GM12878 (cell line): ENCODE data around the gene NLN. TPM values are rescaled to one million over a fixed set of nuclear protein-coding genes. Genes with fewer than 3 reads are reported as not detected.

Experiments
- ATAC-seq: fragments of 200-7000 bp; cut with Tn5 transposase; 3 replicates; pipeline ENCODE4 v1.9.1; 2020; ENCODE audit warnings: mild to moderate bottlenecking, moderate library complexity
- BruUV-seq: library from RNA; stranded (reverse); fragments of 400-500 nt; replicated peaks from 2 replicates; lab custom pipeline; 2021; lab: Mats Ljungman, UMichigan
- CTCF ChIA-PET: fragments of 300-600 bp; sonication (Branson Sonifier 250); formaldehyde crosslinking; extraction: SDS; loops from one replicate; lab custom pipeline; 2021; ENCODE audit warnings: inconsistent platforms; lab: Yijun Ruan, JAX
- POLR2A ChIA-PET: fragments of 350-600 bp; formaldehyde crosslinking; extraction: SDS; loops from one replicate; lab custom pipeline; 2021; ENCODE audit warnings: inconsistent platforms; lab: Charles Lee
- RAD21 ChIA-PET: fragments of 300-600 bp; sonication (Branson Sonifier 250); formaldehyde crosslinking; loops from one replicate; lab custom pipeline; 2023; ENCODE audit warnings: antibody characterized with exemption; ENCODE audit not compliant: unreplicated experiment; lab: Charles Lee
- SMC1A ChIA-PET: fragments of 300-600 bp; sonication (Branson Sonifier 250); formaldehyde crosslinking; loops from one replicate; lab custom pipeline; 2023; ENCODE audit not compliant: unreplicated experiment, uncharacterized antibody; lab: Charles Lee
- DNase-seq: peaks from one replicate; pipeline ENCODE4 v3.0.0-alpha.2; 2011; ENCODE audit warnings: low read depth, low spot score
- FAIRE-seq: peaks from 3 replicates; lab custom pipeline; 2011; peaks lifted over from hg19 to GRCh38; lab: Jason Lieb, UNC
- H2AFZ ChIP-seq: 2 replicates; pipeline ENCODE4 v1.6.0; 2011; ENCODE audit warnings: low read depth, low read length, control low read depth; ENCODE audit not compliant: control insufficient read depth
- H3K27ac ChIP-seq: 2 replicates; pipeline ENCODE4 v1.5.1; 2011; ENCODE audit warnings: control low read depth; ENCODE audit not compliant: control insufficient read depth, insufficient read depth
- H3K27me3 ChIP-seq, 2 experiments: replicated peaks in 1 of 2; 2 replicates each; pipeline versions ENCODE4 v1.6.0 to v1.6.1; 2011; ENCODE audit warnings: low read length in 1 of 2; ENCODE audit not compliant: control insufficient read depth in 2 of 2, insufficient read depth in 2 of 2
- H3K36me3 ChIP-seq, 2 experiments: 2 replicates each; pipeline ENCODE4 v1.5.1; 2011; ENCODE audit warnings: low read length in 1 of 2; ENCODE audit not compliant: control insufficient read depth in 2 of 2, insufficient read depth in 2 of 2
- H3K4me1 ChIP-seq: 2 replicates; pipeline ENCODE4 v1.6.1; 2011; ENCODE audit warnings: mild to moderate bottlenecking, low read length, moderate library complexity, mixed read lengths; ENCODE audit not compliant: control insufficient read depth, insufficient read depth
- H3K4me2 ChIP-seq: 2 replicates; pipeline ENCODE4 v1.6.0; 2011; ENCODE audit warnings: control low read depth; ENCODE audit not compliant: control insufficient read depth, insufficient read depth
- H3K4me3 ChIP-seq: fragments of 200-600 bp; sonication (generic); 2 replicates; pipeline ENCODE4 v1.5.1; 2016
- H3K79me2 ChIP-seq: 2 replicates; pipeline ENCODE4 v1.6.0; 2011; ENCODE audit warnings: low read length; ENCODE audit not compliant: control insufficient read depth, insufficient read depth
- H3K9ac ChIP-seq: 2 replicates; pipeline ENCODE4 v1.8.0; 2011; ENCODE audit warnings: low read length, control low read depth, mixed read lengths; ENCODE audit not compliant: control insufficient read depth, insufficient read depth
- H3K9me3 ChIP-seq: replicated peaks from 3 replicates; pipeline ENCODE4 v1.5.1; 2011; ENCODE audit warnings: mild to moderate bottlenecking, low read length; ENCODE audit not compliant: control insufficient read depth, insufficient read depth
- H4K20me1 ChIP-seq: 2 replicates; pipeline ENCODE4 v1.6.0; 2011; ENCODE audit not compliant: control insufficient read depth, insufficient read depth
- BCL3 ChIP-seq: IDR thresholded peaks from 2 replicates; pipeline ENCODE4 v1.6.1; 2011; ENCODE audit warnings: borderline replicate concordance, low read depth, mild to moderate bottlenecking, moderate library complexity, low read length; ENCODE audit not compliant: insufficient read depth, poor library complexity, severe bottlenecking
- CHD4 ChIP-seq: fragments of 200-600 bp; sonication (generic); IDR thresholded peaks from 2 replicates; pipeline ENCODE4 v1.6.1; 2016; ENCODE audit warnings: mild to moderate bottlenecking
- EGR1 ChIP-seq, 2 experiments: IDR thresholded peaks; 1 replicate in 1 of 2; 2 replicates in 1 of 2; pipeline ENCODE4 v1.6.1; 2011 to 2012; ENCODE audit warnings: low read depth in 2 of 2, low read length in 2 of 2, borderline replicate concordance in 1 of 2, mild to moderate bottlenecking in 1 of 2, moderate library complexity in 1 of 2
- EZH2 ChIP-seq: IDR thresholded peaks from 2 replicates; pipeline ENCODE4 v1.6.1; 2012; ENCODE audit warnings: low read depth, mild to moderate bottlenecking, control low read depth, inconsistent platforms, low read length, borderline replicate concordance; ENCODE audit not compliant: control insufficient read depth
- FOS ChIP-seq: IDR thresholded peaks from 3 replicates; pipeline ENCODE4 v1.6.1; 2011; ENCODE audit warnings: borderline replicate concordance; ENCODE audit not compliant: insufficient read length; ENCODE audit errors: extremely low read depth
- GABPA ChIP-seq: IDR thresholded peaks from 2 replicates; pipeline ENCODE4 v1.6.1; 2014; ENCODE audit warnings: antibody characterized with exemption, low read depth, mild to moderate bottlenecking, inconsistent platforms
- HCFC1 ChIP-seq: fragments of 150-350 bp; IDR thresholded peaks from 2 replicates; pipeline ENCODE4 v1.6.1; 2014; ENCODE audit warnings: low read length
- RBBP5 ChIP-seq: fragments of 200-600 bp; sonication (generic); conservative IDR thresholded peaks from 2 replicates; pipeline ENCODE4 v1.6.1; 2016
- RFX5 ChIP-seq: IDR thresholded peaks from 2 replicates; pipeline ENCODE4 v1.6.1; 2011; ENCODE audit warnings: low read depth, low read length, improper control_type of control experiment
- SPI1 ChIP-seq: IDR thresholded peaks from 2 replicates; pipeline ENCODE4 v1.6.1; 2011; ENCODE audit warnings: low read depth, mild to moderate bottlenecking, low read length, moderate library complexity, borderline replicate concordance; ENCODE audit not compliant: insufficient read depth
- YBX1 ChIP-seq: fragments of 450-650 bp; IDR thresholded peaks from 2 replicates; pipeline ENCODE4 v1.6.1; 2016; ENCODE audit warnings: antibody characterized with exemption
- ZNF592 ChIP-seq: fragments of 450-650 bp; IDR thresholded peaks from 2 replicates; pipeline ENCODE4 v1.6.1; 2017; ENCODE audit warnings: mild to moderate bottlenecking, moderate library complexity
- WGBS: methylation state at CpG from one replicate; pipeline ENCODE4 v1.1.6; 2016; ENCODE audit warnings: low lambda C conversion rate; ENCODE audit not compliant: insufficient replicate concordance, insufficient coverage; ENCODE audit errors: missing lambda C conversion rate; 5-methylcytosine and 5-hydroxymethylcytosine counted together
- in situ Hi-C: fragments of 300-500 bp; cut with MboI; formaldehyde crosslinking; loops from 9 replicates; pipeline ENCODE4 v1.14.3; 2018; ENCODE audit warnings: mixed read lengths
- intact Hi-C: fragments of 100-400 bp; cut with micrococcal nuclease; formaldehyde crosslinking; loops from one replicate; pipeline ENCODE4 v1.14.2; 2022; ENCODE audit not compliant: unreplicated experiment
- polyA plus RNA-seq, 11 experiments: library from polyadenylated mRNA; depleted of rRNA in 4 of 11; unstranded in 6 of 11; stranded (reverse) in 5 of 11; fragments of >200 nt; fragmentation: Nextera tagmentation in 4 of 11; fragmentation: Illumina TruSeq in 1 of 11; extraction: Ambion mirVana in 4 of 11; extraction: Trizol in 1 of 11; gene quantifications; 1 replicate in 1 of 11; 2 replicates in 10 of 11; pipeline versions ENCODE4 v1.2.1 to v1.2.3, GENCODE V29; 2011 to 2016; ENCODE audit warnings: inconsistent platforms in 2 of 11, missing spikeins in 2 of 11, low read depth in 1 of 11
- total RNA-seq, 4 experiments: library from RNA; depleted of rRNA in 3 of 4; stranded (reverse); fragments of >200 nt in 3 of 4; fragmentation: Illumina TruSeq in 1 of 4; extraction: Trizol in 1 of 4; gene quantifications; 2 replicates each; pipeline versions ENCODE4 v1.2.1 to v1.2.3, GENCODE V29; 2013 to 2021

NLN gene
- total and polyA plus RNA-seq, 10 of the 15 experiments (the other 5 are each of a cell fraction or from before 2014, with no cell fraction given) = 6.8 to 56.9 (median 33.3) TPM

- TF ChIP-seq RFX5 (no peak), GABPA (no peak), SPI1 (no peak), EZH2 (no peak), RBBP5 (no peak), YBX1 (no peak)
- TF ChIP-seq, all 136 proteins: peak for 0
These were observed 110.7 kb downstream of the NLN start (continued) for GRCh38 chr5:65832603-65833228.

GRCh38 chr5:65833780-65834179 lies 111.8 kb downstream of the NLN start:
- ATAC-seq = no peak
- H3K4me1 ChIP-seq = peaks cover 4% of the 10 kb centered on the region; the same call in 1 of the 2 replicates
- FAIRE-seq = no peak
- no peaks in the 10 kb centered on the region for H3K27me3 ChIP-seq
- CTCF ChIA-PET = no interaction called here
- no peak overlapping the region for H3K4me2 ChIP-seq
- TF ChIP-seq FOS (no peak), BCL3 (peak; percentile 51), HCFC1 (no peak), CHD4 (no peak), ZNF592 (no peak), EGR1 (IDR thresholded peaks at IDR 0.05; ENCODE audit: borderline replicate concordance in 1 of 2, low read depth in 2 of 2, low read length in 2 of 2) (no peak)
- no peak for DNase-seq
- H3K9me3 ChIP-seq = no peaks in the 10 kb centered on the region
- RAD21 ChIA-PET = interaction anchor here (1.2 kb wide), 1 partner anchor 8 kb away, joined by 3 read pairs; no protein-coding TSS in a partner anchor
- intact Hi-C loops (no loop called here), in situ Hi-C loops (no loop called here)
- no peak overlapping the region for H3K27ac ChIP-seq
- H4K20me1 ChIP-seq = no peaks in the 10 kb centered on the region
- no peaks in the 10 kb centered on the region for H3K36me3 ChIP-seq
- H2AFZ ChIP-seq = no peak overlapping the region
- no peak overlapping the region for H3K4me3 ChIP-seq
- WGBS = 85% methylated on average over 5 of the region's 5 CpGs
- no TSS peak for BruUV-seq
- H3K9ac ChIP-seq = no peak overlapping the region
- POLR2A ChIA-PET = no interaction called here
- H3K79me2 ChIP-seq = no peaks in the 10 kb centered on the region
- SMC1A ChIA-PET = interaction anchor here (1.3 to 1.6 kb wide), 2 partner anchors 10 to 31 kb away, joined by 3 to 4 read pairs; no protein-coding TSS in a partner anchor
